Chondrocyte (in vitro differentiated cells): ENCODE data around the gene ALG2. TPM values are rescaled to one million over a fixed set of nuclear protein-coding genes. Genes with fewer than 3 reads are reported as not detected.

Source experiments
- DNase-seq: peaks from one replicate; pipeline ENCODE4 v3.0.0; 2021; ENCODE audit warnings: mixed read lengths, low spot score
- H3K27ac Mint-ChIP-seq: one replicate; pipeline ENCODE4 v1.8.0; 2021; ENCODE audit warnings: mild to moderate bottlenecking, moderate library complexity, mixed read lengths; ENCODE audit not compliant: unreplicated experiment
- H3K27me3 Mint-ChIP-seq: 2 replicates; pipeline ENCODE4 v1.8.0; 2021; ENCODE audit warnings: low read depth, mixed read lengths
- H3K36me3 Mint-ChIP-seq: 2 replicates; pipeline ENCODE4 v1.8.0; 2021; ENCODE audit warnings: low read depth, mixed read lengths
- H3K4me1 Mint-ChIP-seq: 2 replicates; pipeline ENCODE4 v1.8.0; 2021; ENCODE audit warnings: low read depth, mild to moderate bottlenecking, mixed read lengths
- H3K4me3 Mint-ChIP-seq: one replicate; pipeline ENCODE4 v1.8.0; 2021; ENCODE audit warnings: mild to moderate bottlenecking, moderate library complexity, mixed read lengths; ENCODE audit not compliant: unreplicated experiment
- H3K9me3 Mint-ChIP-seq: 2 replicates; pipeline ENCODE4 v1.8.0; 2021; ENCODE audit warnings: low read depth, mixed read lengths
- total RNA-seq: library from RNA; stranded (reverse); gene quantifications from 3 replicates; pipeline ENCODE4 v1.2.1, GENCODE V29; 2021
- TF ChIP-seq, protein P1 (sequence below): fragments of 200-600 bp; sonication (generic); IDR thresholded peaks from 2 replicates; pipeline ENCODE4 v1.5.0; 2021; ENCODE audit warnings: antibody characterized with exemption, mild to moderate bottlenecking, moderate library complexity

The ALG2 gene
- total RNA-seq, 1 donor from 2014 or later: 33.9 TPM

DNA sequence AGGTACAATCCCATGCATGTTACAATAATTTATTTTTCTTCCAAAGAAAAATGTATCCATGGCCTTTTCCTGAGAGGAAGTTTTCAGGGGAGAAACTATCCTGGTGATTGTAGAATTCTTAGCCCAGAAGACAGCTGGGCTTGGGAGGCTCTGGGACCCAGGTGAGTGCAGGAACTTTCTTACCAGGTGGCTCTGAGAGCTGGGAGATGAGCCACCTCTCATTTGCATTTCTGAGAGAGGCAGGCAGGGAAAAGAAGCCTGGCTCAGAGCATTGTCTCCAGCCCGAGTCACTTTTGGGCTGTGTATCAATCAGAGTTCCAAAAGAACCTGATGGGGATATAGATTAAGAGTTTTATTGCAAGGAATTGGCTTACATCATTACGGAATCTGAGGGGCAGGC, 52.7 kb downstream of the ALG2 start:
- H3K4me3 Mint-ChIP-seq: no peak overlapping the region
- peaks cover 2% of the 10 kb centered on the region for H3K4me1 Mint-ChIP-seq
- peaks cover 22% of the 10 kb centered on the region for H3K27me3 Mint-ChIP-seq
- no peak overlapping the region for H3K27ac Mint-ChIP-seq
- no peaks in the 10 kb centered on the region for H3K9me3 Mint-ChIP-seq
- TF ChIP-seq, protein P1, sequence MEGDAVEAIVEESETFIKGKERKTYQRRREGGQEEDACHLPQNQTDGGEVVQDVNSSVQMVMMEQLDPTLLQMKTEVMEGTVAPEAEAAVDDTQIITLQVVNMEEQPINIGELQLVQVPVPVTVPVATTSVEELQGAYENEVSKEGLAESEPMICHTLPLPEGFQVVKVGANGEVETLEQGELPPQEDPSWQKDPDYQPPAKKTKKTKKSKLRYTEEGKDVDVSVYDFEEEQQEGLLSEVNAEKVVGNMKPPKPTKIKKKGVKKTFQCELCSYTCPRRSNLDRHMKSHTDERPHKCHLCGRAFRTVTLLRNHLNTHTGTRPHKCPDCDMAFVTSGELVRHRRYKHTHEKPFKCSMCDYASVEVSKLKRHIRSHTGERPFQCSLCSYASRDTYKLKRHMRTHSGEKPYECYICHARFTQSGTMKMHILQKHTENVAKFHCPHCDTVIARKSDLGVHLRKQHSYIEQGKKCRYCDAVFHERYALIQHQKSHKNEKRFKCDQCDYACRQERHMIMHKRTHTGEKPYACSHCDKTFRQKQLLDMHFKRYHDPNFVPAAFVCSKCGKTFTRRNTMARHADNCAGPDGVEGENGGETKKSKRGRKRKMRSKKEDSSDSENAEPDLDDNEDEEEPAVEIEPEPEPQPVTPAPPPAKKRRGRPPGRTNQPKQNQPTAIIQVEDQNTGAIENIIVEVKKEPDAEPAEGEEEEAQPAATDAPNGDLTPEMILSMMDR: no peak
- no peak for DNase-seq
- H3K36me3 Mint-ChIP-seq: no peaks in the 10 kb centered on the region

DNA sequence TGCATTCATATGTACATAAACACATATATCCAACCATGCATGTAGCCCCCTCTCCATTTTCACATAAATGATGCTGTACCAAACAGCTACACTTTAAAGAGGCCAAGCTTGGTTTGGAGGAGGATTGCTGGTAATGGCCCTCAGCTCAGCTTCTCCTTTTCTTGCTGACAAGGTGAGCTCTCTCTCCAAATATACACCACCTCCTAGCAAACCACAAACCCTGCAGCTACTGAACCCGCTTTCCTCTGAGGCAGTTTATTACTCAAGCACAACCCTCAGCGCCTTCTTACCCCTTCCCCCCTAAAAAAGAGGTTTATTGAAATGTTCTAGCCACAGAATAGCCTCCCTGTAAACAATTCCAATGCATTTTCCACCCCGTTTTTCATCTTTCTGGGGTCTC, 54.0 kb downstream of the ALG2 start:
- no peak for DNase-seq
- no peak overlapping the region for H3K27ac Mint-ChIP-seq
- H3K27me3 Mint-ChIP-seq: peaks cover 22% of the 10 kb centered on the region
- peaks cover 5% of the 10 kb centered on the region for H3K4me1 Mint-ChIP-seq
- no peaks in the 10 kb centered on the region for H3K9me3 Mint-ChIP-seq
- TF ChIP-seq, protein P1: no peak
- no peak overlapping the region for H3K4me3 Mint-ChIP-seq
- no peaks in the 10 kb centered on the region for H3K36me3 Mint-ChIP-seq

DNA sequence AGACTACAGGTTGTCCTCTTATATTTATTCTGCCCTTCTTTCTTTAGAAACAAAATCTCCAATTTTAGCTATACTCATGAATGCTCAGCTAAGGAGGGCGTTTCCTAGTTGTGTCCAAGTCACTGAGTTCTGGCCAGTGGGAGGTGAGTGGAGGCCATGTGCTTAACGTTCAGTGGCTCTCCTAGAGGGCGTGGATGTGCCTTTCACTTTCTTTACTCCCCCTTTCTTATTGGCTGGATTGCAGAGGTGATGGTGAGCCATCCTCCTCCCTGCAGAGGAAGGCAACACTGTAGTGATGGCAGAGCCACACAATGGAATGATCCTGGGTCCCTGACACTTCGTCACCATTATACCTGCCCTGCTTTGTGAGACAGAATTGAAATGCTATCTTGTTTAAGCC, 54.6 kb downstream of the ALG2 start:
- H3K4me1 Mint-ChIP-seq: peaks cover 8% of the 10 kb centered on the region
- TF ChIP-seq, protein P1: no peak
- H3K27me3 Mint-ChIP-seq: peaks cover 22% of the 10 kb centered on the region
- no peak overlapping the region for H3K4me3 Mint-ChIP-seq
- H3K36me3 Mint-ChIP-seq: no peaks in the 10 kb centered on the region
- DNase-seq: no peak
- no peaks in the 10 kb centered on the region for H3K9me3 Mint-ChIP-seq
- H3K27ac Mint-ChIP-seq: no peak overlapping the region

Other genes with a start within 250 kb of the ALG2 start
- gene TGFBR1, start 116.8 kb downstream of the ALG2 start, total RNA-seq: 71.1 to 109 TPM (median 105 TPM) in 3 replicates
- gene SEC61B, start 340 bp upstream of the ALG2 start, total RNA-seq: 167 to 218 TPM (median 181 TPM) in 3 replicates